Stomach (tissue), 4 donors: ENCODE measurements around the gene PLPP4.

Experiments used
- CTCF ChIP-seq, 7 experiments: fragments of 450-650 bp in 4 of 7; fragments of 200-600 bp in 3 of 7; sonication (generic) in 3 of 7; IDR thresholded peaks; one replicate each; pipeline ENCODE4 v1.5.1; 2016 to 2019; ENCODE audit warnings: antibody characterized with exemption in 7 of 7, control low read depth in 2 of 7, mild to moderate bottlenecking in 1 of 7
- EP300 ChIP-seq: sonication (generic); formaldehyde crosslinking; IDR thresholded peaks from one replicate; pipeline ENCODE4 v1.6.1; 2017; ENCODE audit warnings: antibody characterized with exemption
- POLR2A ChIP-seq, 4 donors: fragments of 450-650 bp; IDR thresholded peaks; one replicate each; pipeline ENCODE4 v1.6.1; 2016; ENCODE audit warnings: antibody characterized with exemption in 4 of 4, control low read depth in 2 of 4, mild to moderate bottlenecking in 1 of 4, moderate library complexity in 1 of 4
- POLR2AphosphoS5 ChIP-seq, 3 donors: sonication (generic); formaldehyde crosslinking; IDR thresholded peaks; one replicate each; pipeline ENCODE4 v1.6.1; 2016; ENCODE audit warnings: antibody characterized with exemption in 3 of 3

GRCh38 chr10:120593693-120594092, 136.7 kb downstream of the PLPP4 start:
- no peak for TF ChIP-seq CTCF (IDR thresholded peaks at IDR 0.05)
- TF ChIP-seq EP300: no peak
- TF ChIP-seq POLR2AphosphoS5 (IDR thresholded peaks at IDR 0.05): no peak
- TF ChIP-seq POLR2A (IDR thresholded peaks at IDR 0.05): no peak
